Stimulated activated CD8-positive, alpha-beta memory T cell treated with anti-CD3 and anti-CD28 coated beads, Interleukin-15, amount 100 ng/mL, for 1 hour (primary cell): ENCODE measurements around the gene GNAQ.

Experiments used
- DNase-seq: peaks from one replicate; pipeline ENCODE4 v3.0.0-alpha.2; 2020; ENCODE audit warnings: low read depth

GNAQ gene

DNA sequence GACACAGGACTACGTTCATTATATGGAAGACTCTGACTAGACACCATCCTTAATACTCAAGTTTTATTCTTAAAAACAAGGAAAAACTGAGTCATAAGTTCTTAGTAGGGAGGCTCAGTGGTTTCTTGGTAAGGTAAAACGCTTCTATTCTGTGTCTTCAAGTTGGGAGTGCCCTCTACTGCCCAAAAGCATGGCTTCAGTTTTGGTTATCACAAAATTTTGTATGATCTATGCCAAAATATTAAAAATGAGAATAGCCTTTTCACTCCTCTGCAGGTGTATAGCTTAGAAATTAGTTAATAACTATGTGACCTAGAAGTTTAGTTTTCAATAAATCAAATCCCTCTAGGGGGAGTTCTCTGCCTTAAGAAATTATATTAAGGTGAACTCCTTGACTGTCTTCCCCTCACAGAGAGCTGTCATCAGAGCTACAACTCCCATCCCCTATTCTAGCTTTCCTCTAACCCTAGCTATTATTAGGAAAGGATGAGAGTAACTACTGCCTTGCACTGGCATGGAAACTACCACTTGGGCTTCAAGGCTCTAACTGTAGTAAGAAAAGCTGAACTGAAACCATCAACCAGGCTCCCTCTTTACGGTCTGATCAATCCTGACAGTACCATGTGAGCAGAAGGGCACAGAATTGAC is 189.7 kb downstream of the GNAQ start:
- DNase-seq: no peak

DNA sequence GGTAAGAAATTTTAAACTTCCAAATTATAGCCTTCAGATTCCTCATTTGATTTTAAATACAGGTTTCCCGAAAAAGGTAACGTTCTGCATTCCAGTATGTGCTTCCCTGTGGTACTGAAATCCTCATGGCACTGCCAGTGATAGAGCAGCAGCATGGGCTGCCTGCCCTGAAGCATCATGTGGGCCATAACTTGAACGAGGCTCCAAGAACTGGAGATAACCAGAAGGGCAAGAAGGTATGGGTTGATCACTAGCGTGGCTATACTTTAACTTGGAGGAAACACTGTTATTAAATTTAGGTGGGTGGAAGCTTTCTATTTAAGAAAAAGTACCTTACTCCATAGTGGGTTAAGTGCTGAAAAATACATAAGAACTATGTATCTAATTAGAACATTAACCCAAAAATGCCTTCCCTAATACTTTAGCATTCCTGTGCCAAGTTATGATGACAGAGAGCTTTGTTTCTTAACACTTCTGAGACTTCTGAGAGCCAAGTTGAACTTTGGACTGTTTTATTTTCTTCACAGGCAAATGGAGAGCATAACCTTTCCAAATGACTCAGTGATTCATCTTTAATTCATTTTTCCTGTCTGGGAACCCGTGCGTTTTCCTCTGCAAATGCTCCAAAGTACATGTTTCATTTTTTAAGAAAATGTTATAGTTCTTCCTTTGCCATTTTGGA is 192.0 kb downstream of the GNAQ start:
- no peak for DNase-seq

- DNase-seq: no peak
Measured at GRCh38 chr9:77838986-77839385, 192.6 kb downstream of the GNAQ start.

GRCh38 chr9:77834898-77835488 is 196.6 kb downstream of the GNAQ start:
- DNase-seq: no peak

DNA sequence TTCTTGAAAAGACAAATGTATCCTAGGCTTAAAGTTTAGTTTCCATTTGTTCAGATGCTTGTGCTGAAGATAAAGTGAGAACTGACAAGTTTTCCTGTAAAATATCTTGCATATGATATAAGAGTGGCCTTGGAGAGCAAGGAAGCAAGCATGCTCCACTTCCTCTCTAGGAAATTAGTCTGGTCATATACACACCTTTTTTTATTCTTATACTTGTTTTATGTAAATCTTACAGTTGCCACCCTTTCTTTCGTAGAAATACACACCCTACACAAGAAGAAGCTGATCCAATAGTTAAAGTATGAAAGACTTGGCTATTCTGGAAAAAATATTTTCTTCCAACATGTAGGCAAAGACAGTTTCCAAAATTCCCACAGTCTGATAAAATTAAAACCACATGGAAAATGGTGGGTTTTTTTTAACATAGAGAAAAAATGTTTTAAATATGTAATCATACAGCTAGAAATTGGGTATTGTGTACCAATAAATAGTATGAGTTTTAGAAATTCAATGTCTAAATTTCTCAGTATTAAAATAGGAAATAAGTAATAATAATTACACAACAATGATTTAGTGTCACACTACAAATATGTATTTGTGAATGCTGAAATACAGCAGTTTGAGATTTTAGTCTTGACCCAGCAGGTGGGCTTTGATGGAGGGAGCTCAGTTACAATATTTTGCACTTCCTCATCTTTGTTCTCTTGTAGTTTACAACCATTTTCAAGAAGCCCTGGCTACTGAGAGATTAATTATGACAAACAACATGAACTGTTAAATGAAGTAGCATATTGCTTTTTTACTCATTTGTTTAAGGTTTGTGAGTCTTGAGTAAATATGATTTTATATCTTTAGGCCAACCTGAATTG is 197.8 kb downstream of the GNAQ start:
- no peak for DNase-seq

GRCh38 chr9:77832639-77833038 is 199.0 kb downstream of the GNAQ start:
- no peak for DNase-seq

DNA sequence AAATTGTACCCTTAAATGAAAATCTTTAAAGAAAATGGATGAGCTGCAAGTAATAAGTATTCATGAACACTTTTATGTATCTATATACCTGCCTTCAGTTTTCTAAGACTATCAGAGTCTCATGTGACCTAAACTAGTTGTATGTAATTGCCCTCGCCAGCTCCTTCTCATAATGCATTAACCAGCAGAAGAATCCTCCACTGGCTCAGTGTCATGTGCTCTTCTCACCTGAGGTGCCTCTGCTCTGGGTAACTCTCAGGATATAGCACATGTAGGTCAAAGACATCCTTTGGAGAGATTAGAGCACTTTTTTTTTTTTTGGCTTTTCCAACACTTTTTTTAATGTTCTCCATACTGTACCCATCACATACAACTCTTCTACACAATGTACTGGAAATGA is 199.8 kb downstream of the GNAQ start:
- no peak for DNase-seq

DNA sequence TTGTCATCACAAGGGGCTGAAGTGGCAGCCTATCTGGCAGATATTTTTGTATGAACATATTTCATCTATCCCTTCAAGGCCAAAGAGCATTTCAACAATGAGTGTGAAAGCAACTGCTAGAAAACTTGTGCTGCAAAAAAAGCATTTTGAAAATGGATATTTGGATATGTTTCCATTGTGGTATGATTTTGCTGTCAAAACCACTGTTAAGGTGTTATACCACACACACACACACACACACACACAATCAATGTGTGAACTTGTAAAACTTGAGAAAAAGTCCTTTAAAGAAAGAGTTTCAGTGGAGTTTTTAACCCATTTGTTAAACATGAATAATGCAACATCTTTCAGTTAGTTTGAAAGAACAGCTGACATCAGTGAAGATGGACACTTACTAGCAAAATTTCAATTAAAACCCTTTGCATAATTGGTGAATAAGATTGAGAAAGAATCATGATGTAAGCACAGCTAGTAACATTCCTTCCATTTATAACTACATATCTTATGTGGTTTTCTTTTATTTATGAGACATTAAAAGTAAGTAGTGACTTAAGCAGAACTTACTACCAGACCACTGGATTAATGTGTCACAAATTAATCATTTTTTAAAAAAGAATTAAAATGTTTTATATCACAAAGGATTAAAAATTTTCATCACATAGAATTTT is 200.9 kb downstream of the GNAQ start:
- DNase-seq: no peak

DNA sequence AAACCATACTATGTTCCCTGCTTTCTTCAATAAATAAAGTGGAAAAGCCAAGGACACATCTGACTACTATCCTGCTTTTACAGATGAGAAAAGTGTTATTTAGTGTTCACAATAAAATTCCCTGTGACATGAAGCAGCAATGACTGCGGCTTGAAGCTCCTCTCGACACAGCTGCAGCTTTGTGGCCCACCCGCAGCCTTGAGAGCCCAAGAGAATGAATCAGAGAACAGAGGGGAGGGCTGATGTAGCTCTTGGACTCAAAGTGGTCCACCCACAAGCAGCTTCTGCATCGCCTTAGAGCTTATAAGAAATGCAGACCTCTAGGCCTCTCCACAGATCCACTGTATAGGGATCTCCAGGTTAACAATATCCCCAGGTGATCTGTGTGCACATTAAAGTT is 202.2 kb downstream of the GNAQ start:
- no peak for DNase-seq

- no peak for DNase-seq
Measured at GRCh38 chr9:77827104-77827784, 204.4 kb downstream of the GNAQ start.

GRCh38 chr9:77826621-77827020 is 205.0 kb downstream of the GNAQ start:
- DNase-seq: no peak

DNA sequence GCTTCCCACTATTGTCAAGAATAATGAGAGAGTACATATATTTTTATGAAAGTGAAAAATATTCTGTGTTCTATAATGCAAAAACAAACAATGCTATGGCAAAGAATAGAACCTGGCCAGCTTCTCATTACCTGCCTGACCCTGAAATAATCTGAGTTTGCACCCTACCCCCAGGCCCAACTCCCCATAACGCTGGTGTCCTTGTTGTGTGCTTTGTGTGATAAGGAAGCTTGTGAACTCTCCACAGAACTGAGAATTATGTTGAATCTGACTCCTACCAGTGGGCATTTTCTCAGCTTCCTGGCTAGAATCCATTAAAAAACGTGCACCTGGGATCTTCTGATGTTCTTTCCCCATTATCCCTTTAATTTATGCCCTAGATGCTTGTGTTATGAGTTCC is 205.5 kb downstream of the GNAQ start:
- DNase-seq: no peak

DNA sequence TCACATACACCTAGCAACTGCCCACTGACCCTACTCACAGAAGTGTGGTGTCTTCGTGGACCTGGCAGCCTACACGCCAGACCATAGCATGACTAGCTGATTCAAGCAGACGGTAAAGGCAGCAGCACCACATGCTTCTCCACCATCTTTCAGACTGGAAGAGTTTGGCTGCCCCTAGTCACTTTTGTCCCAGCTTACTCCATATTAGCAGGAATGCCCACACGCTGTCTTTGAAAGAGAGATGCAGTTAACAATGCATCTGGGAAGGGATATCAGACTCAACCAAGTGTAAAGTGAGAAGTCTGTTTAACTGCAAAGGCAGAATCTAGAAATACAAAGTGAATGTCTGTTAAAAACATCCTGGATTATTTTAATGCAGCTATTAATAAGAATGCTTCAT is 206.2 kb downstream of the GNAQ start:
- no peak for DNase-seq

DNA sequence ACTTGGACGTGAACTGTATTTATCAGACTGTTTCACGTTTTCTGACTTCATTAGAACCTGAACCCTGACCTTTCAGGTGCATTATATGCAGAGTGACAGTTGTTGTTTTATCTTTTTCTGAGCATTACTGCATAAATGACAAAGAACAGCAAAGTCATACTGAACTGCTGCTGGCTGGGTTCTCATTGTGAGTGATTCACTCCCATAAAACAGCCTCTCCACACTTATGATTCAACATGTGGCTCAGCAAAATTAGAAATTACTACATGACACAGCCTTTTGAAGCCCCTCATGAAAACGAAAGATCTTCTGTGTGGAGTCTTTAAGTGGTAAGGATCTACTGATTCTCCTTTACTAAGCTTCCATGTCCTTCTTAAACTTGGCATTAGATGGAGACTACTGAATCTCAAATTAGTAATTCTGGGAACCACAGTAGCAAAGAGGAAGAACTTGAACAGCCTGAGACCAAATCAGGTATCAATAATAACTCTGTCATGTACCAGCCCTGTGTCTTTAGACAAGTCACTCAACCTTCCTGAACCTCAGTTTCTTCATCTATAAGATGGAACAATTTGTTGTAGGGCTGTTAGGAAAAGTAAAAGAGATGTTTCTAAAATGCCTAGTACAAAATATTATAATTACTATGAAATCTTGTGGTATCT is 211.2 kb downstream of the GNAQ start:
- no peak for DNase-seq

GRCh38 chr9:77819657-77820056 is 212.0 kb downstream of the GNAQ start:
- DNase-seq: no peak

DNA sequence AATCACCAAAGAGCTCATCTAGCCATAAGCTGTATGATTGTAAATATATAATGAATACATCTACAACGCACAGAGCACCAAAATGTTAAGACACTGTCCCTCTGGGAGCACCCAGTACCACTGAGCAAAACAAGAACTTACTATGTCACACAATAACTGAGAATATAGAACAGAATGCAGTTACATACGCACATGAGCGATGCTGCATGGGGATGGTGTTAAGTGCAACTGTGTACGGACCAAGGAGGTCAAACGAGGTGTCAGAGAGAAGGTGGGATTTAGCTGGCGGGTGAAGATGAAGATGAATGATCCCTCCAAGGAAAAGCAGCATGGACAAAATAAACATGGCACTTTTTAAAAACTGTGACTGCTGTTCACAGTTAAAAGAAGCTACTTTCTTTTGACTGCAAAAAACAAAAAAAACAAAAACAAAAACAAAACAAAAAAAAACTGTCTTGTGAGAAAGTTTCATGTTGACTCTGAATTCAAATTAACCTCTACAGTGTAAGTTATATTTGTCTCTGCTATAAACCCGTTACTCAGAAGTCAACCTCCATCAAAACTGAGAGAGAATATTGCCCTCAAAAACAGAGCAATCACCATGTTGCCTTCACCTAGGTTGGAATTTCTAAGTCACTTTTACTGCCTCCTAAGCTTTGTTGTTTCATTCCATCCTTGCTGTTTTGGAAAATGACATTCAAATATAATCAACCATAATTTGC is 213.9 kb downstream of the GNAQ start:
- no peak for DNase-seq

GRCh38 chr9:77816641-77817341 is 214.8 kb downstream of the GNAQ start:
- DNase-seq: no peak

DNA sequence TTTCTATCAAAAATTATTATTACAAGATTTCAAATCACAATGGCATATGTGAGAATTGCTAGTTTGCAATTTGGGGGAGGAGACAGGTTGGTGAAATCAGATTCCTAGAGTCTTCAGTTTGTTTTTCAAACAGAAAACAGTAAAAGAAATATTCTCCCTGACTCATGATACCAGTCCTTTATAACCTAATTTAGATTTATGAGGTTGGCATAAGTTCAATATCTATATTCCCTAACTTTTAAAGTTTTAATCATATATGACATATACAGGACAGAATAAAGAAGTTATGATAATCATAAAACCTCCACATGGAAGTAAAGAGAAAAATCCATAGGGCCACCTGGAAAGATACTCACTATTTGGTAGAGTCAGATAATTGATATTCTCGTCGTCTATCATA is 216.4 kb downstream of the GNAQ start:
- DNase-seq: no peak

DNA sequence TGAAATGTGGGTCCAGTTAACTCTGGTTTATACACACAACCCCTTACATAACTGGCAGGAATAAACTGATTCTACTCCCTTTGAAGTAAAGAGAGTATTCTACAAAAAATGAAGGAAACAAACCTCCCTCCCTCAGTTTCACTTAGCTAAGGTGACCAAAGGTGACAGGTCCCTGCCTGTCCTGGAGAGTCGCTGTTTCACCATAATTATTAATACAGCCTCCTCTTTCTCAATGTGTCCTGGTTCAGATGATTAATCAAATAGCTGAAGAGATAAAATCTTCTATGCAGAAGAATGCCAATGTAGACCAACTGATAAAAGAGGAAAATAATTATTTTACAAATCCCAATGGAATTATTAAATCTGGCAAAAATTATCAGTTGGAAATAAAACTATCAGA is 219.8 kb downstream of the GNAQ start:
- no peak for DNase-seq

- no peak for DNase-seq
Measured at GRCh38 chr9:77810637-77811119, 220.9 kb downstream of the GNAQ start.
